Fibroblast of lung (primary cell): ENCODE data around the gene SFT2D3. TPM values are rescaled to one million over a fixed set of nuclear protein-coding genes. Genes with fewer than 3 reads are reported as not detected.

Experiments
- DNase-seq, 2 donors: peaks; one replicate each; pipeline versions ENCODE4 v3.0.0 to v3.0.0-alpha.2; 2010; ENCODE audit warnings: low read depth in 2 of 2
- H2AFZ ChIP-seq: 2 replicates; pipeline ENCODE4 v1.5.1; 2012; ENCODE audit warnings: low read length, control low read depth, inconsistent platforms
- H3K27ac ChIP-seq: 2 replicates; pipeline ENCODE4 v1.5.1; 2011; ENCODE audit warnings: low read length, control low read depth; ENCODE audit not compliant: insufficient read depth
- H3K27me3 ChIP-seq: 2 replicates; pipeline ENCODE4 v1.5.1; 2011; ENCODE audit warnings: mild to moderate bottlenecking, low read length; ENCODE audit not compliant: control insufficient read depth, insufficient read depth
- H3K36me3 ChIP-seq: 2 replicates; pipeline ENCODE4 v1.5.1; 2011; ENCODE audit warnings: low read length; ENCODE audit not compliant: control insufficient read depth, insufficient read depth
- H3K4me1 ChIP-seq: 2 replicates; pipeline ENCODE4 v1.5.1; 2011; ENCODE audit warnings: low read length; ENCODE audit not compliant: control insufficient read depth, insufficient read depth; ENCODE audit errors: extremely low read depth
- H3K4me2 ChIP-seq: 2 replicates; pipeline ENCODE4 v1.5.1; 2011; ENCODE audit warnings: low read length, control low read depth; ENCODE audit not compliant: insufficient read depth; ENCODE audit errors: extremely low read depth
- H3K4me3 ChIP-seq, 4 experiments: fragments of 200-600 bp in 1 of 4; sonication (generic) in 1 of 4; replicated peaks in 1 of 4; 2 replicates each; pipeline ENCODE4 v1.5.1; 2011 to 2016; ENCODE audit warnings: low read length in 4 of 4, low read depth in 3 of 4, mild to moderate bottlenecking in 3 of 4, control low read depth in 2 of 4, inconsistent platforms in 1 of 4, mixed read lengths in 1 of 4; ENCODE audit not compliant: insufficient read depth in 1 of 4; ENCODE audit errors: control extremely low read depth in 1 of 4
- H3K79me2 ChIP-seq: 2 replicates; pipeline ENCODE4 v1.5.1; 2012; ENCODE audit warnings: mild to moderate bottlenecking, low read length, inconsistent platforms; ENCODE audit not compliant: control insufficient read depth, insufficient read depth
- H3K9ac ChIP-seq: 2 replicates; pipeline ENCODE4 v1.5.1; 2011; ENCODE audit warnings: mild to moderate bottlenecking, low read length, control low read depth; ENCODE audit not compliant: insufficient read depth
- H3K9me3 ChIP-seq: 2 replicates; pipeline ENCODE4 v1.5.1; 2012; ENCODE audit warnings: low read depth, low read length; ENCODE audit not compliant: control insufficient read depth, insufficient read depth
- H4K20me1 ChIP-seq: 2 replicates; pipeline ENCODE4 v1.5.1; 2011; ENCODE audit warnings: low read length; ENCODE audit not compliant: control insufficient read depth, insufficient read depth; ENCODE audit errors: extremely low read depth
- EZH2 ChIP-seq: IDR thresholded peaks from 2 replicates; pipeline ENCODE4 v1.5.1; 2012; ENCODE audit warnings: low read length, control low read depth, mild to moderate bottlenecking; ENCODE audit errors: missing control alignments
- polyA plus RNA-seq, 2 donors: library from polyadenylated mRNA; depleted of rRNA in 1 of 2; stranded (reverse) in 1 of 2; unstranded in 1 of 2; fragments of >200 nt; gene quantifications; 2 replicates each; pipeline ENCODE4 v1.2.1, GENCODE V29; 2011 to 2012; ENCODE audit warnings: missing spikeins in 1 of 2
- total RNA-seq: library from RNA; depleted of rRNA; stranded (reverse); fragments of >200 nt; gene quantifications from 2 replicates; pipeline ENCODE4 v1.2.1, GENCODE V29; 2014
- TF ChIP-seq, protein P1 (sequence below), 2 donors: IDR thresholded peaks in 1 of 2; conservative IDR thresholded peaks in 1 of 2; 1 replicate in 1 of 2; 2 replicates in 1 of 2; pipeline ENCODE4 v1.5.1; 2011 to 2012; ENCODE audit warnings: low read length in 2 of 2, control low read depth in 1 of 2, inconsistent platforms in 1 of 2, low read depth in 1 of 2, mild to moderate bottlenecking in 1 of 2

The SFT2D3 gene
- total and polyA plus RNA-seq, 2 donors (not counting 1 experiment from before 2014, with no cell fraction given): 4.1 to 5.5 TPM

DNA sequence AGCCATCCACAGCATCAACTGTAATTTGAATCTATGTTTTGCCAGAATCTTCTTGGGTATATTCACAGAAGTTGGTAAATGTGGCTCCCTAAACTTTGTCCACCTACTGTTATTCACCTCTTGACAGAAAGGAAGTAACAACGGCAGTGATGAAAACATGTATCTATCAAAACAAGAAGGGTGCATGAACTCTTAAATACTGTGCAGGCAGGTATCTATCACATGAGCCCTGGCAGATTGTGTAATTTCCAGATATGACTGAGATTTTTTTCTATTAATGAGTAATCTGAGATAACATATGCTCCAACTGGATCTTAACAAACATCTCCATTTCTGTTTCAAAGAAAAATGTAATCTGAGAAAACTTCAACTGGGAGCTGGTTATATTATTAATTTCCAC lies 36.6 kb downstream of the SFT2D3 start:
- H3K79me2 ChIP-seq: no peaks in the 10 kb centered on the region
- no peaks in the 10 kb centered on the region for H3K27me3 ChIP-seq
- no peak for TF ChIP-seq EZH2
- TF ChIP-seq, protein P1, sequence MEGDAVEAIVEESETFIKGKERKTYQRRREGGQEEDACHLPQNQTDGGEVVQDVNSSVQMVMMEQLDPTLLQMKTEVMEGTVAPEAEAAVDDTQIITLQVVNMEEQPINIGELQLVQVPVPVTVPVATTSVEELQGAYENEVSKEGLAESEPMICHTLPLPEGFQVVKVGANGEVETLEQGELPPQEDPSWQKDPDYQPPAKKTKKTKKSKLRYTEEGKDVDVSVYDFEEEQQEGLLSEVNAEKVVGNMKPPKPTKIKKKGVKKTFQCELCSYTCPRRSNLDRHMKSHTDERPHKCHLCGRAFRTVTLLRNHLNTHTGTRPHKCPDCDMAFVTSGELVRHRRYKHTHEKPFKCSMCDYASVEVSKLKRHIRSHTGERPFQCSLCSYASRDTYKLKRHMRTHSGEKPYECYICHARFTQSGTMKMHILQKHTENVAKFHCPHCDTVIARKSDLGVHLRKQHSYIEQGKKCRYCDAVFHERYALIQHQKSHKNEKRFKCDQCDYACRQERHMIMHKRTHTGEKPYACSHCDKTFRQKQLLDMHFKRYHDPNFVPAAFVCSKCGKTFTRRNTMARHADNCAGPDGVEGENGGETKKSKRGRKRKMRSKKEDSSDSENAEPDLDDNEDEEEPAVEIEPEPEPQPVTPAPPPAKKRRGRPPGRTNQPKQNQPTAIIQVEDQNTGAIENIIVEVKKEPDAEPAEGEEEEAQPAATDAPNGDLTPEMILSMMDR (conservative IDR thresholded peaks at IDR 0.05 in 1 of 2, IDR thresholded peaks at IDR 0.05 in 1 of 2; ENCODE audit: low read depth in 1 of 2, low read length in 2 of 2): no peak
- DNase-seq: no peak
- no peak overlapping the region for H3K4me3 ChIP-seq
- H3K9me3 ChIP-seq: no peaks in the 10 kb centered on the region
- no peaks in the 10 kb centered on the region for H3K36me3 ChIP-seq
- no peaks in the 10 kb centered on the region for H4K20me1 ChIP-seq
- peaks cover 6% of the 10 kb centered on the region for H3K4me1 ChIP-seq
- no peak overlapping the region for H3K27ac ChIP-seq
- no peak overlapping the region for H3K4me2 ChIP-seq
- H2AFZ ChIP-seq: no peak overlapping the region
- H3K9ac ChIP-seq: no peak overlapping the region

- Histone ChIP-seq H3K79me2 (no peaks in the 10 kb centered on the region), H3K4me3 (no peak overlapping the region), H3K4me1 (peaks cover 3% of the 10 kb centered on the region), H3K36me3 (no peaks in the 10 kb centered on the region), H4K20me1 (no peaks in the 10 kb centered on the region), H3K9ac (no peak overlapping the region), H3K4me2 (no peak overlapping the region), H3K27me3 (no peaks in the 10 kb centered on the region), H2AFZ (no peak overlapping the region), H3K9me3 (no peaks in the 10 kb centered on the region), H3K27ac (no peak overlapping the region)
- DNase-seq: no peak
- no peak for TF ChIP-seq EZH2
- TF ChIP-seq, protein P1 (conservative IDR thresholded peaks at IDR 0.05 in 1 of 2, IDR thresholded peaks at IDR 0.05 in 1 of 2; ENCODE audit: low read depth in 1 of 2, low read length in 2 of 2): no peak
These were observed 38.5 kb downstream of the SFT2D3 start for GRCh38 chr2:127739800-127740199.

DNA sequence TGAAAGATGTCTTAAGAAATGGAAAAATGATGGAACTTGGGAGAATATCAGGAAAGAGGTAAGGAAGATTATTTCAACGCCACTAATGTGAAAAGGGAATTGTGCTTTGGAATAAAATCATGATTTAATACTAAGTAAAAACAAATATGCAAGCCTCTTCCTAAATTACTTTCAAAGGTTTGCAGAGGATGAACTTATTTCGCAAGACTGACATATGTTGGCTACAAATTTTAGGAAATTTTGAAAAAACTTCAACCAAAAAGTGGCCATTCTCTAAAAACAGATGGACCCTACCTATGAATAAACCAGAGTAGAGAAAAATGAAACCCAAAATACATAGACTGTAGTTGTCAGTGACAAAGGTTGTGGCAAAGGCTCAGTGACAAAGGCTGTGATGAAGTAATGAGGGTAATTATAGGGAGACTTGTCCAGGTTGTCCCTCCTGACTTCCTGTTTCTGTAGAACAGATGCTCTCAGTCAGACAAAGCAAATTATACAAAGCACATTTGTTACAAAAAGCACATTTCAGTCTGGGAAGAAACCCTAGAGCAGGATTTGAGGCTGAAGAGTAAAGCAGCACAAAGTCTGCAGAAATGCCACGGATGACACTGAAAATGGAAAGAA lies 39.5 kb downstream of the SFT2D3 start:
- DNase-seq: no peak
- Histone ChIP-seq H3K9ac (no peak overlapping the region), H3K27ac (no peak overlapping the region), H2AFZ (no peak overlapping the region), H3K4me2 (no peak overlapping the region), H3K79me2 (no peaks in the 10 kb centered on the region), H3K36me3 (no peaks in the 10 kb centered on the region), H3K4me1 (no peaks in the 10 kb centered on the region), H4K20me1 (no peaks in the 10 kb centered on the region), H3K4me3 (no peak overlapping the region), H3K27me3 (no peaks in the 10 kb centered on the region), H3K9me3 (no peaks in the 10 kb centered on the region)
- TF ChIP-seq, protein P1 (conservative IDR thresholded peaks at IDR 0.05 in 1 of 2, IDR thresholded peaks at IDR 0.05 in 1 of 2; ENCODE audit: low read depth in 1 of 2, low read length in 2 of 2): no peak
- no peak for TF ChIP-seq EZH2
